ENCODE measurements around the gene CLDN4.

GRCh38 chr7:73812996-73813395, 17.8 kb upstream of the CLDN4 start:
- TF ChIP-seq CTCF (IDR thresholded peaks at IDR 0.05) (no peak), POLR2A (IDR thresholded peaks at IDR 0.05) (no peak), POLR2AphosphoS5 (IDR thresholded peaks at IDR 0.05) (no peak)
